RWPE2 (cell line): ENCODE results near the gene UBE2E2.
A peak's percentile ranks its signal among the peaks of the same experiment; 100 is the strongest.

Experiments used
- ATAC-seq: fragments of 200-7000 bp; cut with Tn5 transposase; 3 replicates; pipeline ENCODE4 v1.9.1; 2021; ENCODE audit warnings: low read depth
- DNase-seq: peaks from one replicate; pipeline ENCODE4 v3.0.0-alpha.2; 2020; ENCODE audit warnings: low spot score
- H3K27ac ChIP-seq: fragments of 450-650 bp; 2 replicates; pipeline ENCODE4 v1.5.1; 2017; ENCODE audit warnings: mild to moderate bottlenecking; ENCODE audit not compliant: poor library complexity, severe bottlenecking
- H3K27me3 ChIP-seq: fragments of 250-450 bp; sonication (Bioruptor Pico); 2 replicates; pipeline ENCODE4 v1.5.1; 2021; ENCODE audit warnings: mild to moderate bottlenecking, moderate library complexity; ENCODE audit not compliant: insufficient read depth, poor library complexity, severe bottlenecking
- H3K36me3 ChIP-seq: fragments of 250-450 bp; sonication (Bioruptor Pico); 2 replicates; pipeline ENCODE4 v1.5.1; 2020; ENCODE audit warnings: low read depth, mild to moderate bottlenecking, moderate library complexity
- H3K4me1 ChIP-seq: fragments of 250-450 bp; sonication (Bioruptor Pico); 2 replicates; pipeline ENCODE4 v1.5.1; 2021; ENCODE audit warnings: mild to moderate bottlenecking, moderate library complexity; ENCODE audit not compliant: insufficient read depth, poor library complexity, severe bottlenecking
- H3K4me3 ChIP-seq: fragments of 250-450 bp; sonication (Bioruptor Pico); 2 replicates; pipeline ENCODE4 v1.5.1; 2021; ENCODE audit warnings: mild to moderate bottlenecking, moderate library complexity; ENCODE audit not compliant: severe bottlenecking
- H3K9me3 ChIP-seq: fragments of 250-450 bp; sonication (Bioruptor Pico); 2 replicates; pipeline ENCODE4 v1.5.1; 2021; ENCODE audit warnings: mild to moderate bottlenecking, moderate library complexity; ENCODE audit not compliant: severe bottlenecking
- CTCF ChIP-seq: fragments of 450-650 bp; IDR thresholded peaks from one replicate; pipeline ENCODE4 v1.5.1; 2017; ENCODE audit warnings: mild to moderate bottlenecking, moderate library complexity; ENCODE audit not compliant: poor library complexity, severe bottlenecking

The UBE2E2 gene

DNA sequence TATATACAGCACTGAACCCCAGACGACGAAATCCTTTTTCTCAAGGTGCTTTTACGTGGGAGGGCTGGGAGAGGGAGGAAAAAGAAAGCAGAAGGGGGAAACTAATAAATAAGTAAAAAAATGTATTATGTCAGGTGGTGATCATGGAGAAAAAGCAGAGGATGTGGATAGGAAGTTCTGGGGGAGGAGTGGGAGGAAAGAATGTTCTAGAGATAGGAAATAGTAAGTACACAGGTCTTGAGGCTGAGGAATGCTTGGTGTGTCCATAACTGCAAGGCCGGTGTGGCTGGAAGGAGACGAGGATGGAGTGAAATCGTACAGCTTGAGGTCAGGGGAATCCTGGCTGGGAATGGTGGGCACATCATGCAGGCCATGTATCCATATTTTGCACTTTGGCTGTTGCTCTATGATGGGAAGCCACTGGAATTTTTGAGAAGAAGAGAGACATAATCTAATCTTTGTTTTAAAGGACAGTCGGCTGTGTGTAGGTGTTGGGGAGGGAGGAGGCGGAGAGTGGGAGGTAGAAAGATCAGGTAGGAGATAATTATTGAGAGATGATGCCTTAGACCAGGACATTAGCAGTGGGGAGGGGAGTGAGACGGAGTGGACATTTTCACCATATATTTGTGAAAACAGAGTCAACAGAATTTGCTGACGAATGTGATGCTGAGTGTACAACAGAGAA is 1.8 kb upstream of the UBE2E2 start:
- peaks cover 15% of the 10 kb centered on the region for H3K4me1 ChIP-seq
- DNase-seq, result no peak
- no peak overlapping the region for H3K4me3 ChIP-seq
- no peak overlapping the region for H3K27ac ChIP-seq
- no peak for ATAC-seq
- no peaks in the 10 kb centered on the region for H3K9me3 ChIP-seq
- TF ChIP-seq CTCF, result no peak
- no peaks in the 10 kb centered on the region for H3K36me3 ChIP-seq
- H3K27me3 ChIP-seq, result peaks cover 4% of the 10 kb centered on the region

GRCh38 chr3:23202203-23202920 is 765 bp upstream of the UBE2E2 start:
- Histone ChIP-seq H3K27me3 (peaks cover 4% of the 10 kb centered on the region), H3K36me3 (no peaks in the 10 kb centered on the region), H3K27ac (peak overlapping the region; percentile 46), H3K4me3 (peak overlapping the region; percentile 99), H3K4me1 (peaks cover 15% of the 10 kb centered on the region), H3K9me3 (no peaks in the 10 kb centered on the region)
- no peak for TF ChIP-seq CTCF
- peak; percentile 59 for DNase-seq
- peak; percentile 32 for ATAC-seq

- H3K36me3 ChIP-seq, result peaks cover 3% of the 10 kb centered on the region
- H3K4me1 ChIP-seq, result peaks cover 15% of the 10 kb centered on the region
- H3K9me3 ChIP-seq, result no peaks in the 10 kb centered on the region
- no peak for TF ChIP-seq CTCF
- ATAC-seq (peak; percentile 30), DNase-seq (no peak)
- no peaks in the 10 kb centered on the region for H3K27me3 ChIP-seq
- H3K4me3 ChIP-seq, result peak overlapping the region; percentile 99
- H3K27ac ChIP-seq, result peak overlapping the region; percentile 46
These were observed 692 bp downstream of the UBE2E2 start for GRCh38 chr3:23203708-23204330.

- Histone ChIP-seq H3K36me3 (peaks cover 9% of the 10 kb centered on the region), H3K9me3 (no peaks in the 10 kb centered on the region), H3K27me3 (no peaks in the 10 kb centered on the region), H3K4me3 (no peak overlapping the region), H3K27ac (no peak overlapping the region), H3K4me1 (peaks cover 15% of the 10 kb centered on the region)
- DNase-seq (no peak), ATAC-seq (no peak)
- no peak for TF ChIP-seq CTCF
These were observed 3.2 kb downstream of the UBE2E2 start for GRCh38 chr3:23206366-23206765.

DNA sequence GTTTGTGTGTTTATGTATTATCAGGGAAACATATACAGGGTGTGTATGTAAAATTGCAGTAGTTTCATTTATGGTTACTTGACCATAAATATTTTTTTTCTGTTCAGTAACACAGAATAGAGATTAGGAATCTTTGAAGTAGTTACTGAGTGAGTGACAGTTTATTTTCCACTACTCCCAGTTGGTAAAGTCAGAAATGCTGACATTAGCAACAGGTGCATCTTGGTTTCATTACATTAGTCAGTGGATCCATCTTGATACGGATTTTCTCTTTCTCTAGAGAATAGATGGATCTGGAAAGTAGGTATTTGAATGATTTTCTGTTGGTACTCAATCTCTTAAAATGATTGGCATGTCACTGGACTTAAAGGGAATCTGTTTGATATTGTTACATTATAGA is 6.0 kb downstream of the UBE2E2 start:
- Histone ChIP-seq H3K9me3 (no peaks in the 10 kb centered on the region), H3K4me3 (no peak overlapping the region), H3K27me3 (no peaks in the 10 kb centered on the region), H3K27ac (no peak overlapping the region), H3K36me3 (peaks cover 9% of the 10 kb centered on the region), H3K4me1 (peaks cover 15% of the 10 kb centered on the region)
- DNase-seq (no peak), ATAC-seq (no peak)
- no peak for TF ChIP-seq CTCF
